A673 (cell line): ENCODE data around the gene SCUBE1. TPM values are rescaled to one million over a fixed set of nuclear protein-coding genes. Genes with fewer than 3 reads are reported as not detected.

Experiments used
- BruUV-seq: library from RNA; stranded (reverse); fragments of 400-500 nt; replicated peaks from 2 replicates; lab custom pipeline; 2021; lab: Mats Ljungman, UMichigan
- CTCF ChIA-PET: fragments of 300-600 bp; sonication (Branson Sonifier 250); formaldehyde crosslinking; loops from one replicate; lab custom pipeline; 2022; ENCODE audit warnings: antibody characterized with exemption; lab: Charles Lee
- POLR2A ChIA-PET: fragments of 300-600 bp; sonication (Branson Sonifier 250); formaldehyde crosslinking; loops from one replicate; lab custom pipeline; 2022; ENCODE audit warnings: antibody characterized with exemption; ENCODE audit not compliant: low non-redundant PET; lab: Charles Lee
- DNase-seq: peaks from one replicate; pipeline ENCODE4 v3.0.0-alpha.2; 2015; ENCODE audit warnings: low spot score
- H3K27ac ChIP-seq: fragments of 200-600 bp; sonication (generic); 2 replicates; pipeline ENCODE4 v1.5.1; 2016; ENCODE audit warnings: mixed run types, low read depth, mild to moderate bottlenecking, mixed read lengths, antibody characterized with exemption, low read length; ENCODE audit not compliant: poor library complexity, severe bottlenecking
- H3K27me3 ChIP-seq: fragments of 200-600 bp; sonication (generic); replicated peaks from 2 replicates; pipeline ENCODE4 v1.6.1; 2017; ENCODE audit warnings: mixed run types, low read depth, mild to moderate bottlenecking, mixed read lengths, antibody characterized with exemption, low read length; ENCODE audit not compliant: insufficient read depth, poor library complexity
- H3K36me3 ChIP-seq: fragments of 200-600 bp; sonication (generic); 2 replicates; pipeline ENCODE4 v1.6.1; 2016; ENCODE audit warnings: mixed run types, mild to moderate bottlenecking, mixed read lengths, antibody characterized with exemption, low read length; ENCODE audit not compliant: insufficient read depth, poor library complexity, severe bottlenecking
- H3K4me1 ChIP-seq: fragments of 200-600 bp; sonication (generic); 2 replicates; pipeline ENCODE4 v1.6.1; 2017; ENCODE audit warnings: mixed run types, mild to moderate bottlenecking, mixed read lengths, antibody characterized with exemption, low read length; ENCODE audit not compliant: insufficient read depth, poor library complexity, severe bottlenecking
- H3K4me3 ChIP-seq: fragments of 200-600 bp; sonication (generic); 2 replicates; pipeline ENCODE4 v1.5.1; 2016; ENCODE audit warnings: low read depth, mixed run types, mild to moderate bottlenecking, mixed read lengths, low read length; ENCODE audit not compliant: poor library complexity, severe bottlenecking
- H3K9me3 ChIP-seq: fragments of 200-600 bp; sonication (generic); 2 replicates; pipeline ENCODE4 v1.6.1; 2016; ENCODE audit warnings: mixed run types, low read depth, mild to moderate bottlenecking, mixed read lengths, antibody characterized with exemption, low read length; ENCODE audit not compliant: poor library complexity, severe bottlenecking
- EZH2 ChIP-seq: fragments of 200-600 bp; sonication (generic); IDR thresholded peaks from 2 replicates; pipeline ENCODE4 v1.6.1; 2017; ENCODE audit warnings: borderline replicate concordance, low read depth, mild to moderate bottlenecking, mixed read lengths, antibody characterized with exemption, low read length; ENCODE audit not compliant: poor library complexity, severe bottlenecking
- intact Hi-C: fragments of 100-400 bp; cut with micrococcal nuclease; formaldehyde crosslinking; loops from one replicate; pipeline ENCODE4 v1.10.0; 2022; ENCODE audit not compliant: unreplicated experiment
- total RNA-seq: library from RNA; stranded (reverse); gene quantifications from 2 replicates; pipeline ENCODE4 v1.2.3, GENCODE V29; 2021
- TF ChIP-seq, protein P1 (sequence below): fragments of 300-800, 200-600 bp; sonication (generic); conservative IDR thresholded peaks from 2 replicates; pipeline ENCODE4 v1.5.1; 2017; ENCODE audit warnings: low read depth, mild to moderate bottlenecking, antibody characterized with exemption, low read length, moderate library complexity, mixed read lengths

The SCUBE1 gene
- total RNA-seq, 1 experiment from 2014 or later: 0.24 TPM

DNA sequence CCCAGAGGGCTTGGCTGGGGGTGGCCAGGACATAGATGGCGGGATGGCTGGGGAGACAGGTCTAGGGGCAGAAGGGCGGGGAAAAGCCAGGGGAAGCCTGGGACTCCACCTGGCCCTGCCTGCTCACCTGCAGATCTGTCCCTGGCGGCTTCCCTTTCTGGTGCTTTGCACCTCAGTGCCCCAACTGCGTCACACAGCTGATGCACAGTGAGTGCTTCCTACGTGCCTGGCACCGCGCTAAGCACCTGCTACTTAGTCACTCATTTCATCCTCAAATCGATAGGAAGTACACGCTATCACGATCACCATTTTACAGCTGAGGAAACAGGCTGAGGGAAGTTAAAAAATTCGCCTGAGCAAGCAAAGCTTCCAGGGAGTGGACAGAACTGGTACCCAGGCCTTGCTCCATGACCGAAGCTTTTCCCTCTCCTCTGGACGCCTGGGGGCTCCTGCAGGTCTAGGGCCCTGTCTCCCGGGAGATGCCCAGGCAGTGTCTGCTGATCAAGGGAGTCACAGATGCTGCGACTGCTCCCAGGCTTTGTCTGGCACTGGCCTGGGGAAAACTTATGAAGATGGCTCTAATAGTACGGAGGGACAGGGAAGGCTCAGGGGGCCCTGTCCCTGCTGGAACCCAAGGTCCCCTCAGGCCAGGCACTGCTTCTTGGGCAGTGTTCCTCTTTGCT lies 93.2 kb downstream of the SCUBE1 start:
- Histone ChIP-seq H3K27me3 (peaks cover 5% of the 10 kb centered on the region), H3K4me1 (no peaks in the 10 kb centered on the region), H3K36me3 (no peaks in the 10 kb centered on the region), H3K9me3 (no peaks in the 10 kb centered on the region), H3K27ac (no peak overlapping the region), H3K4me3 (no peak overlapping the region)
- intact Hi-C loops: no loop called here
- CTCF ChIA-PET: no interaction called here
- TF ChIP-seq EZH2: no peak
- TF ChIP-seq, protein P1, sequence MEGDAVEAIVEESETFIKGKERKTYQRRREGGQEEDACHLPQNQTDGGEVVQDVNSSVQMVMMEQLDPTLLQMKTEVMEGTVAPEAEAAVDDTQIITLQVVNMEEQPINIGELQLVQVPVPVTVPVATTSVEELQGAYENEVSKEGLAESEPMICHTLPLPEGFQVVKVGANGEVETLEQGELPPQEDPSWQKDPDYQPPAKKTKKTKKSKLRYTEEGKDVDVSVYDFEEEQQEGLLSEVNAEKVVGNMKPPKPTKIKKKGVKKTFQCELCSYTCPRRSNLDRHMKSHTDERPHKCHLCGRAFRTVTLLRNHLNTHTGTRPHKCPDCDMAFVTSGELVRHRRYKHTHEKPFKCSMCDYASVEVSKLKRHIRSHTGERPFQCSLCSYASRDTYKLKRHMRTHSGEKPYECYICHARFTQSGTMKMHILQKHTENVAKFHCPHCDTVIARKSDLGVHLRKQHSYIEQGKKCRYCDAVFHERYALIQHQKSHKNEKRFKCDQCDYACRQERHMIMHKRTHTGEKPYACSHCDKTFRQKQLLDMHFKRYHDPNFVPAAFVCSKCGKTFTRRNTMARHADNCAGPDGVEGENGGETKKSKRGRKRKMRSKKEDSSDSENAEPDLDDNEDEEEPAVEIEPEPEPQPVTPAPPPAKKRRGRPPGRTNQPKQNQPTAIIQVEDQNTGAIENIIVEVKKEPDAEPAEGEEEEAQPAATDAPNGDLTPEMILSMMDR: no peak
- DNase-seq: no peak
- POLR2A ChIA-PET: no interaction called here
- BruUV-seq: no TSS peak

DNA sequence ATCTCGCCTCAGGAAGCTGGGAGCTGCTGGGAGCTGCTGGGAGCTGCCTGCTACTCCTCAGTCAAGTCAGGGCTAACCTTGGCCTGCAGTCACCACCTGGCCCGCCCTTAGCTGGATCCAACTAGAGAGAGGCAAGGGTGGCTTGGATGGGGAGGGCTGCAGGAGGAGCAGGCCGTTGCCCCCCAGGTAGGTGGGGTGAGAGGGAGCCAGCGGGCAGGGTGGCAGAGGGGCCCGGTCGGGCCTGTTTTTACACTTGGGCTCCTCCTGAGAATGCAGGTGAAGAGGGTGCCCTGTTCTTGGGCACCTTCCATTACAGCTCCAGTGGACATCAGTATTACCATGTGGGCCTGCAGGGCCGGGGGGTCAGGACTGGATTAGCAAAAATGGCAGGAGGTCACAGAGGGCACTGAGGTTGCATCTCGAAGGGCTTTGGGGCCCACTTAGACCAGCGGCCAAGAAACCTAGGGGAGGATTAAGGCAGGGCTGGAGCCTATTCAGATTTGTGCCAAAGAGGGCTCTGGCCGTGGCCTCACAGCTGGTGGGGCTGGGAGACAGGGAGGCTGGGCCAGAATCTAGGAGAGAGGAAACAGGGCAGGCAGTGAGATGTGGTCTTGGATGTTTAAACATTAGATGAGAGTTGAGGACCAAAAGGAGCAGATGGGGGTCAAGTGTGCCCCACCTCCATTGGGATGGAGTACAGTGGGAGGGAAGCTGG lies 95.5 kb downstream of the SCUBE1 start:
- CTCF ChIA-PET: no interaction called here
- H3K27me3 ChIP-seq: peaks cover 5% of the 10 kb centered on the region
- intact Hi-C loops: no loop called here
- no peak overlapping the region for H3K27ac ChIP-seq
- no peaks in the 10 kb centered on the region for H3K36me3 ChIP-seq
- no peak for TF ChIP-seq EZH2
- TF ChIP-seq, protein P1: no peak
- DNase-seq: no peak
- no TSS peak for BruUV-seq
- H3K9me3 ChIP-seq: no peaks in the 10 kb centered on the region
- no peak overlapping the region for H3K4me3 ChIP-seq
- POLR2A ChIA-PET: no interaction called here
- no peaks in the 10 kb centered on the region for H3K4me1 ChIP-seq

DNA sequence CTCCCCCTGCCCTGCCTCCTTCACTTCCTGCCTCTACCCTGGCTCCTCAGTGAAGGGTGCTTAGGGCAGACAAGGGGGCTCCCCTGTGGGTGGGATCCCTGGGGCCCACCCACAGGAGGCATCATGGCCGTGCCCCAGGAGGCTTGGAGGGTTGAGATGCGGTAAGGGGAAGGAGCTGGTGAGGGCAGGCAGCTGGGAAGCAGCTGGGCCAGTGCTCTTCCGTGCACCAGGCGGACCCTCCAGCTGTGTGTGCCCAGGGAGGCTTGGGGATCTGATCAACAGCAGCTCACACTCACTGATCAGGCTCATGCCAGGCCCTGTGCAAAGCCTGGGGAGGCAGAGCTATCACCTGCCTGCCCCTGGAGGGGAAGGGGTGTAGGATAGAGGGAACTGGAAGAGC lies 97.0 kb downstream of the SCUBE1 start:
- Histone ChIP-seq H3K4me3 (no peak overlapping the region), H3K9me3 (no peaks in the 10 kb centered on the region), H3K27me3 (no peaks in the 10 kb centered on the region), H3K4me1 (no peaks in the 10 kb centered on the region), H3K27ac (no peak overlapping the region), H3K36me3 (no peaks in the 10 kb centered on the region)
- TF ChIP-seq EZH2: no peak
- TF ChIP-seq, protein P1: no peak
- no TSS peak for BruUV-seq
- ChIA-PET POLR2A (no interaction called here), CTCF (no interaction called here)
- intact Hi-C loops: no loop called here
- DNase-seq: no peak
